Fibroblast of skin of back (primary cell): ENCODE measurements around the gene PNRC2. TPM values are rescaled to one million over a fixed set of nuclear protein-coding genes. Genes with fewer than 3 reads are reported as not detected.

ENCODE experiments used
- DNase-seq: peaks from one replicate; pipeline ENCODE4 v3.0.0-alpha.2; 2013
- polyA plus RNA-seq, 2 experiments: library from polyadenylated mRNA; unstranded; fragments of 120-200 nt; gene quantifications; one replicate each; pipeline ENCODE4 v1.2.1, GENCODE V29; 2013; ENCODE audit not compliant: insufficient read length in 2 of 2

Gene PNRC2
- polyA plus RNA-seq (2013, experiment 1 of 2; ENCODE audit: insufficient read length): 70.1 TPM
- polyA plus RNA-seq (2013, experiment 2 of 2; ENCODE audit: insufficient read length): 43.4 TPM

- DNase-seq: peak; percentile 96
Observed at GRCh38 chr1:23959461-23960290, at the start of gene PNRC2. Gene PNRC2, plus strand, starts transcription at chr1:23959828. Its CDS starts 1,630 bp downstream, at chr1:23961458.

GRCh38 chr1:23910144-23910543, 49.5 kb upstream of the PNRC2 start:
- DNase-seq: no peak

GRCh38 chr1:23910553-23911246, 48.9 kb upstream of the PNRC2 start:
- no peak for DNase-seq

- DNase-seq: no peak
Observed at GRCh38 chr1:23911921-23912320, 47.7 kb upstream of the PNRC2 start.

- no peak for DNase-seq
Observed at GRCh38 chr1:23913212-23913880, 46.3 kb upstream of the PNRC2 start, which contains the start of gene CNR2. Gene CNR2, minus strand, starts transcription at chr1:23913362. Its CDS starts 37,745 bp downstream, at chr1:23875617.

- DNase-seq: no peak
Observed at GRCh38 chr1:23914921-23915320, 44.7 kb upstream of the PNRC2 start.

DNA sequence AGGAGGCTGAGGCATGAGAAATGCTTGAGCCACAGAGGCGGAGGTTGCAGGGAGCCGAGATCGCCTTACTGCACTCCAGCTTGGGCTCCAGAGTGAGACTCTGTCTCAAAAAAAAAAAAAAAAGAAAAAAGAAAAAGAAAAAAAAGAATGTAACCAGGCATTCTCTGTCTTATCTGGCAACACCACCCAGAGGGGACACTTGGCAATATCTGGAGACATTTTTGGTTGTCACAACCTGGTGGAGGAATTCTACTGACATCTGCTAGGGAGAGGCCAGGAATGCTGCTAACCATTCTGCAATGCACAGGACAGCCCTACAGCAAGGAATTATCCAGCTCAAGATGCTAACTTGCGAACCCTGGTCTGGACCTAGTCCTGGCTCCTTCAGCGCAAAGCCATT, 44.2 kb upstream of the PNRC2 start:
- DNase-seq: no peak

DNA sequence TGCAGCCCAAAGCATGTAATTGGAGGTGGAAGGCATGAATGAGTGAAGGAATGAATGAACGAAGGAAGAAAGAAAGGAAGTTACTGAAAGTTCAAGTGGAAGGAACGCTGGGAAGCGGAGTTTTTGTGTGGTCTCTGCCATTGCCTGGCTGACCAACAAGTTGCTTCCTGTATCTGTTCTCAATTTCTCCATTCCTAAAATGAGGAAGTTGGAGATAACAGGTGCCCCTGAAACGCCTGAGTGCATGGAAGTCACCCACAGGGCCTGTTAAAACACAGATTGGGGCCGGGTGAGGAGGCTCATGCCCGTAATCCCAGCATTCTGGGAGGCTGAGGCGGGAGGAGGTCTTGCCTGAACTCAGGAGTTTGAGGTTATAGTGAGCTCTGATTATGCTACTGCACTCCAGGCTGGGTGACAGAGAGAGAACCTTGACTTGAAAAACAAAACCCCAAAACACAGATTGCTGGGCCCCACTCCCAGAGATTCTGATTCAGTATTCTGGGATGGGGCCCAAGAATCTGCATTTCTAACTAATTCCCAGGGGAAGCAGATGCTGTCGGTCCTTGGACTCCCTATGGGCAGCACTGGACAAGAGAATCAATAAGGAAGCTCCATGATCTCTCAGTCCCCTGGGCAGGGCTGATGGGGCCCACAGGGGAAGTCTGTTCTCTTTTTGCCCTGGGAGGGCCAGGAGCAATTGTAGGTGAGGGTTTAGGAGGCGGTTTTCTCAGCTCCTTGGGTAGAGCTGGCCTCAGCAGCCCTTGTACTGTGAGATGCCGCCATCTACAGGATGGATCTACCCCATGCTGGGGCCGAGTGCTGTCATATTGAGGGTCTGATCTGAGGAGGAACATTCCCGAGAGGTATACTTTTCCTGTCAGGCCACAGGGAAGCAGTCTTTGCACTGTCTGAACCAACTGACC, 43.2 kb upstream of the PNRC2 start:
- DNase-seq: peak; percentile 44

DNA sequence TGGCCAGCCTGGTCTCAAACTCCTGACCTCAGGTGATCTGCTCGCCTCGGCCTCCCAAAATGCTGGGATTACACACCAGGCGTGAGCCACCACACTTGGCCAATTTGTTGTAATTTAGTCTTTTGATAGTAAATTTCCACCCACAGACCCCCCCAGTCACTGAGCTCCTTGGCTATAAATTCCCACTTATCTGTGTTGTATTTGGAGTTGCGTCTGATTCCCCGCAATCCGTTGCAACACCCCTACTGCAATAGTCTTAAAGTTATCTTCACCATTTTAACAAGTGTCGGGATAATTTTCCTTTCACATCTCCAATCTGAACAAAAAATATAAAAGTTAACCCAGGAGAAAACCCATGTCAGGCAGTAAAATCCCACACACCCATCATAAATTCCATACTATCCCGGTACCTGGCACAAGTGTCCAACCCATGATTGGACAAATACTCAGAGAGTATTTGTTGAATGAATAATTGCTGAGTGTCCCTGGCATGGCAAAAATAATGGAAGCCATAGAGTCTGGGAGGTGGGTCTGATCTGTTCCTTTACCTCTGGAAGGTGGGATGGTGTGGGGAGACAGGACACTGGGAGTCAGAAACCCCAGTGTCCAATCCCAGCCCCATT, 37.2 kb upstream of the PNRC2 start:
- DNase-seq: no peak

DNA sequence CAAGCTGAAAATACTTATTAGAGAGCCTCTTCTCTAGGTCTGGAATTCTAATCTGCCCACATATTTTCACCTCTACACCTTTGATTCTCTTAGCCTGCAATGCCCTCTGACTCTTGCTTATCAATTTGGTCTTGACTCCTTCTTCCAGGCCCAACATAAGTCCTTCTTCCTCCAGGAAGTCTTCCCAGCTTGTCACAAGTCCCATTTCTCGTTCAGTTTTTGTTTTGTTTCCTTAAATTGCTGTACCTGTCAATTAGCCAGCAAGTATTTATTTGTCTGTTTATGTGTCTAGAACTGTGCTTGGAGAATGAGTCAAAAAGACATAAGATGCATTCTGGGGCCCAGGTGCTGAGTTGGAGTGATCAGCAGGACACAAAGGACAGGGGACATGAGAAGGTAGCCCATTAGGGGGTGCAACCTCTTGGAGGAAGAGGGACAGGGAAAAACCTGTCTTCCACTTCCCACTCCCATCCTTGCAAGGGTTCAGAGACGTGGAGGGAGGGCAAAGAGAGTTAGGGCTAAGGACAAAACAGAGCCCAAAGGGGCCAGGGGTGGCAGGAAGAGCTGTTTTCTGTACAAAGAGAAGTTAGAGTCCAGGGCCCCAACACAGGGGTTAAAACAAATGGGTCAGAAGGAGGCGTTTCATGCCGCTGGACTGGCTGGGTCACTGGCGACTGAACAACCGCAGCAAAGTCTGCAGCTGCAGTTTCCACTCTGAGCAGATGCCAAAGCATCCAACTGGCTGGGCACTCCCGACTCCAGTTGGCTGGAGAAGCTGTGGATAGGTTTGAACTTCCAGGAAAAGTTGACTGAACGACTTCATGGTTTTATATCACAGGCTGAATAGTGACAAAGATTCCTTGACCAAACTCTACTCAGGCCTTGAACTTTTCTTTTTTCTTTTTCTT, 35.8 kb upstream of the PNRC2 start:
- DNase-seq: no peak

- DNase-seq: no peak
Observed at GRCh38 chr1:23924601-23925000, 35.0 kb upstream of the PNRC2 start.

- DNase-seq: no peak
Observed at GRCh38 chr1:23925279-23925678, 34.3 kb upstream of the PNRC2 start.

GRCh38 chr1:23927097-23927496, 32.5 kb upstream of the PNRC2 start:
- DNase-seq: no peak

GRCh38 chr1:23928789-23929188, 30.8 kb upstream of the PNRC2 start:
- no peak for DNase-seq

- no peak for DNase-seq
Observed at GRCh38 chr1:23930270-23930669, 29.4 kb upstream of the PNRC2 start.

- peak; percentile 34 for DNase-seq
Observed at GRCh38 chr1:23930861-23931490, 28.7 kb upstream of the PNRC2 start.

GRCh38 chr1:23931491-23931880, 28.1 kb upstream of the PNRC2 start:
- no peak for DNase-seq

GRCh38 chr1:23936481-23937176, 23.0 kb upstream of the PNRC2 start:
- DNase-seq: peak; percentile 13

DNA sequence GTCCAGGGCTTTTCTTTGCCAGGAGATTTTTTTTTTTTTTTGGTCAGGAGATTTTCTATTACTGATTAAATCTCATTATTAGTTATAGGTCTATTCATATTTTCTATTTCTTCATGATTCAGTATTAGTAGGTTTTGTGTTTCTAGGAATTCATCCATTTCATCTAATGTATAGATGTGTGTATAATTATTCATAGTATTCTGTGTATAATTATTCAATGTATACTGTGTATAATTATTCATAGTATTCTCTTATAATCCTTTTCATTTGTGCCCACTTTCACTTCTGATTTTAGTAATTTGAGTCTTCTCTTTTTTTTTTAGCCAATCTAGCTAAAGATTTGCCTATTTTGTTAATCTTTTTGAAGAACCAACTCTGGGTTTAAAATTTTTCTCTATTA, 12.3 kb upstream of the PNRC2 start:
- no peak for DNase-seq
